PC-9 (cell line): Measurements from ENCODE around the gene ZNF469. TPM values are rescaled to one million over a fixed set of nuclear protein-coding genes. Genes with fewer than 3 reads are reported as not detected.

ENCODE experiments used
- BruUV-seq: library from RNA; stranded (reverse); fragments of 400-500 nt; replicated peaks from 2 replicates; lab custom pipeline; 2021; lab: Mats Ljungman, UMichigan
- CTCF ChIA-PET: fragments of 300-600 bp; sonication (Branson Sonifier 250); formaldehyde crosslinking; loops from one replicate; lab custom pipeline; 2022; ENCODE audit warnings: antibody characterized with exemption; lab: Charles Lee
- POLR2A ChIA-PET: fragments of 300-600 bp; sonication (Branson Sonifier 250); formaldehyde crosslinking; loops from one replicate; lab custom pipeline; 2022; ENCODE audit warnings: antibody characterized with exemption; ENCODE audit not compliant: unreplicated experiment; lab: Charles Lee
- DNase-seq, 2 experiments: peaks; one replicate each; pipeline versions ENCODE4 v3.0.0 to v3.0.0-alpha.2; 2015 to 2022; ENCODE audit warnings: mixed read lengths in 1 of 2
- H2AFZ ChIP-seq: fragments of 200-600 bp; sonication (generic); 2 replicates; pipeline ENCODE4 v1.8.1; 2017; ENCODE audit warnings: antibody characterized with exemption
- H3F3A ChIP-seq: fragments of 200-600 bp; sonication (generic); 2 replicates; pipeline ENCODE4 v1.8.1; 2017; ENCODE audit warnings: antibody characterized with exemption, mild to moderate bottlenecking, low read depth; ENCODE audit not compliant: insufficient read depth
- H3K27ac ChIP-seq: fragments of 200-600 bp; sonication (generic); 2 replicates; pipeline ENCODE4 v1.6.1; 2016; ENCODE audit warnings: mixed run types
- H3K27me3 ChIP-seq: fragments of 200-600 bp; sonication (generic); 2 replicates; pipeline ENCODE4 v1.6.1; 2016; ENCODE audit warnings: low read depth, mixed run types; ENCODE audit not compliant: insufficient read depth
- H3K36me3 ChIP-seq: fragments of 200-600 bp; sonication (generic); 2 replicates; pipeline ENCODE4 v1.6.1; 2016; ENCODE audit warnings: low read depth, mixed run types
- H3K4me1 ChIP-seq: fragments of 200-600 bp; sonication (generic); replicated peaks from 2 replicates; pipeline ENCODE4 v1.6.1; 2016; ENCODE audit warnings: mixed run types; ENCODE audit not compliant: insufficient read depth
- H3K4me2 ChIP-seq: fragments of 200-600 bp; sonication (generic); 2 replicates; pipeline ENCODE4 v1.6.1; 2017; ENCODE audit warnings: mixed run types
- H3K4me3 ChIP-seq: fragments of 200-600 bp; sonication (generic); 2 replicates; pipeline ENCODE4 v1.6.1; 2016; ENCODE audit warnings: mixed run types
- H3K79me2 ChIP-seq: fragments of 200-600 bp; sonication (generic); 2 replicates; pipeline ENCODE4 v1.6.1; 2017; ENCODE audit warnings: low read depth, mixed run types
- H3K9me2 ChIP-seq: fragments of 200-600 bp; sonication (generic); 2 replicates; pipeline ENCODE4 v1.8.1; 2017; ENCODE audit warnings: mild to moderate bottlenecking; ENCODE audit not compliant: insufficient read depth
- H3K9me3 ChIP-seq: fragments of 200-600 bp; sonication (generic); 2 replicates; pipeline ENCODE4 v1.8.1; 2016; ENCODE audit warnings: low read depth; ENCODE audit not compliant: insufficient read depth
- H4K20me1 ChIP-seq: fragments of 200-600 bp; sonication (generic); 2 replicates; pipeline ENCODE4 v1.8.1; 2017; ENCODE audit not compliant: insufficient read depth
- EZH2 ChIP-seq: fragments of 200-600 bp; sonication (generic); IDR thresholded peaks from 2 replicates; pipeline ENCODE4 v1.8.0; 2017; ENCODE audit warnings: antibody characterized with exemption, low read depth
- intact Hi-C: fragments of 100-400 bp; cut with micrococcal nuclease; formaldehyde crosslinking; loops from one replicate; pipeline ENCODE4 v1.10.0; 2022; ENCODE audit not compliant: unreplicated experiment
- total RNA-seq: library from RNA; stranded (reverse); gene quantifications from 2 replicates; pipeline ENCODE4 v1.2.3, GENCODE V29; 2021
- TF ChIP-seq, protein P1 (sequence below): fragments of 200-600 bp; sonication (generic); conservative IDR thresholded peaks from 2 replicates; pipeline ENCODE4 v1.6.1; 2017; ENCODE audit warnings: mixed run types, antibody characterized with exemption, mild to moderate bottlenecking, moderate library complexity

The ZNF469 gene
- total RNA-seq, 1 experiment from 2014 or later: 9.8 TPM

DNA sequence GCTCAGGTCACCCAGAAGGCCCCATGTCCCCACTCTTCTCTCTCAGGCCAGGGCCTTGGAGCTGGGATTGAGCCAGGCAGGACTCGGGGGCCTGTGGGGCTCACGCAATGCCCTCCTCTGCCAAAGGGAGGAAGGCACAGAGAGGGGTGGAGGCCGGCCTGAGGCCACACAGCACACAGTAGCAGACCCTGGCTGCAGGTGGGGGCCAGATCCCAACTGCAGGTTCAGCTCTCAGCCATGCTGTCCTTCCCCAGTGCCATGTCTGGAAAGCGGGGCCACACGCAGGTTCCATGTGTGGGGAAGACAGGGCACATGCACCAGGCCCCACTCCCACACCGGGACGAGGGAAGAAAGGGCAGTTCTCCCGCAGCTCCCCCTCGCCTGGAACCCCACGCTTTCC lies 37.0 kb downstream of the ZNF469 start:
- Histone ChIP-seq H2AFZ (no peak overlapping the region), H3K27ac (no peak overlapping the region), H3K4me3 (no peak overlapping the region), H3K27me3 (no peaks in the 10 kb centered on the region), H3K9me2 (no peaks in the 10 kb centered on the region), H3K4me1 (no peaks in the 10 kb centered on the region), H4K20me1 (no peaks in the 10 kb centered on the region), H3K4me2 (no peak overlapping the region), H3K36me3 (no peaks in the 10 kb centered on the region), H3K79me2 (no peaks in the 10 kb centered on the region), H3F3A (no peaks in the 10 kb centered on the region), H3K9me3 (no peaks in the 10 kb centered on the region)
- no TSS peak for BruUV-seq
- intact Hi-C loops: no loop called here
- TF ChIP-seq, protein P1, sequence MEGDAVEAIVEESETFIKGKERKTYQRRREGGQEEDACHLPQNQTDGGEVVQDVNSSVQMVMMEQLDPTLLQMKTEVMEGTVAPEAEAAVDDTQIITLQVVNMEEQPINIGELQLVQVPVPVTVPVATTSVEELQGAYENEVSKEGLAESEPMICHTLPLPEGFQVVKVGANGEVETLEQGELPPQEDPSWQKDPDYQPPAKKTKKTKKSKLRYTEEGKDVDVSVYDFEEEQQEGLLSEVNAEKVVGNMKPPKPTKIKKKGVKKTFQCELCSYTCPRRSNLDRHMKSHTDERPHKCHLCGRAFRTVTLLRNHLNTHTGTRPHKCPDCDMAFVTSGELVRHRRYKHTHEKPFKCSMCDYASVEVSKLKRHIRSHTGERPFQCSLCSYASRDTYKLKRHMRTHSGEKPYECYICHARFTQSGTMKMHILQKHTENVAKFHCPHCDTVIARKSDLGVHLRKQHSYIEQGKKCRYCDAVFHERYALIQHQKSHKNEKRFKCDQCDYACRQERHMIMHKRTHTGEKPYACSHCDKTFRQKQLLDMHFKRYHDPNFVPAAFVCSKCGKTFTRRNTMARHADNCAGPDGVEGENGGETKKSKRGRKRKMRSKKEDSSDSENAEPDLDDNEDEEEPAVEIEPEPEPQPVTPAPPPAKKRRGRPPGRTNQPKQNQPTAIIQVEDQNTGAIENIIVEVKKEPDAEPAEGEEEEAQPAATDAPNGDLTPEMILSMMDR: no peak
- TF ChIP-seq EZH2: no peak
- DNase-seq: no peak
- ChIA-PET POLR2A (no interaction called here), CTCF (no interaction called here)

DNA sequence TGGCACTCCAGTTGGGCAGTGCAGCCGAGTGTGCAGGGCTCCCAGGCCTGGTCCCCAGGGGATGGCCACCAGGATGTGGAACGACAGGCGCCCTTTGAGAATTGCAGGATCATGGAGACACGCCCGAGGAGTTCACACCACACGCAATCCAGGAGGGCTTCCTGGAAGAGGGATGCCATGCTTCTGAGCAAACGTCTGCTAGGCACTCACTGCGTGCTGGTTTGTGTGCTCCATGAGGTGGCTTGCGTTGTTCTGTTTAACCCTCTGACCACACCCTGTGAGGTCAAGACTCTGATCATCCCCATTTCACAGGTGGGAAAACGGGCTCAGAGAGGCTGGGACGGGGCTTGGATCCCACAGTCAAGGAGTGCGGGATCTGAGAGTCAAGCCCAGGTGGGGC lies 37.7 kb downstream of the ZNF469 start:
- Histone ChIP-seq H3K4me2 (no peak overlapping the region), H3K27me3 (no peaks in the 10 kb centered on the region), H3K27ac (no peak overlapping the region), H3K9me3 (no peaks in the 10 kb centered on the region), H3F3A (no peaks in the 10 kb centered on the region), H3K36me3 (no peaks in the 10 kb centered on the region), H3K79me2 (no peaks in the 10 kb centered on the region), H4K20me1 (no peaks in the 10 kb centered on the region), H2AFZ (no peak overlapping the region), H3K4me3 (no peak overlapping the region), H3K9me2 (no peaks in the 10 kb centered on the region), H3K4me1 (no peaks in the 10 kb centered on the region)
- no peak for DNase-seq
- BruUV-seq: no TSS peak
- intact Hi-C loops: no loop called here
- TF ChIP-seq, protein P1: no peak
- CTCF ChIA-PET: no interaction called here
- POLR2A ChIA-PET: no interaction called here

DNA sequence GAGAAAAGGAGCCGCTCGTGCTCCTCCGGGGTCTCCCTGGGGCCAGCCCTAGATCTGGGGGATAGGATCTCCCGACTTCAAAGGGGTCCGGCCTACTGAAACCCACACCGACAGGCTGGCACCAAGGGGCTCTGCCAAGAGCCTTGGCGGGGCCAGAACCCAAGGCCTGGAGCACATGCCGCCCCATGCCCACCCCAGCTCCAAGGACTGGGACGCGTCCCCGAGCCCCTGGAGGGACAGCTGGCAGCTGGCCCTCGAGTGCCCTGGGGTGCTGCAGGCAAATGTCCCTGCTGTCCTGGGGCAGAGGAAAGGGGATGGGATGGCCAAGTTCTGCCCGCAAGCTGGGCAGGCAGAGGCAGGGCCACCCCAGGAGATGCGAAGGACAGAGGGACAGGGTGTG lies 38.5 kb downstream of the ZNF469 start:
- Histone ChIP-seq H4K20me1 (no peaks in the 10 kb centered on the region), H3K9me3 (no peaks in the 10 kb centered on the region), H3K4me2 (no peak overlapping the region), H3K4me1 (no peaks in the 10 kb centered on the region), H3K36me3 (no peaks in the 10 kb centered on the region), H3K27me3 (no peaks in the 10 kb centered on the region), H3K4me3 (no peak overlapping the region), H3K9me2 (no peaks in the 10 kb centered on the region), H3K27ac (no peak overlapping the region), H3F3A (no peaks in the 10 kb centered on the region), H2AFZ (no peak overlapping the region), H3K79me2 (no peaks in the 10 kb centered on the region)
- no TSS peak for BruUV-seq
- no peak for DNase-seq
- intact Hi-C loops: no loop called here
- no peak for TF ChIP-seq EZH2
- TF ChIP-seq, protein P1: no peak
- POLR2A ChIA-PET: no interaction called here
- CTCF ChIA-PET: no interaction called here
